Keratinocyte (primary cell): ENCODE data around the gene KCNG1. TPM values are rescaled to one million over a fixed set of nuclear protein-coding genes. Genes with fewer than 3 reads are reported as not detected.
"Not testable (repeated sequence)": the region's sequence is repeated elsewhere in the genome, so short reads cannot be mapped to it uniquely, and the experiment has no call there.

Source experiments
- DNase-seq: peaks from one replicate; pipeline ENCODE4 v3.0.0-alpha.2; 2011; ENCODE audit warnings: low read depth, missing footprints, low spot score
- FAIRE-seq: peaks from 2 replicates; lab custom pipeline; 2011; peaks lifted over from hg19 to GRCh38; lab: Jason Lieb, UNC
- H2AFZ ChIP-seq: 2 replicates; pipeline ENCODE4 v1.6.0; 2012; ENCODE audit warnings: low read length, control low read depth, inconsistent platforms; ENCODE audit not compliant: control insufficient read depth
- H3K27ac ChIP-seq: 2 replicates; pipeline ENCODE4 v1.5.1; 2011; ENCODE audit warnings: low read length; ENCODE audit not compliant: control insufficient read depth, insufficient read depth
- H3K27me3 ChIP-seq: 3 replicates; pipeline ENCODE4 v1.6.0; 2011; ENCODE audit warnings: low read length; ENCODE audit not compliant: control insufficient read depth, insufficient read depth; ENCODE audit errors: extremely low read depth
- H3K36me3 ChIP-seq, 2 experiments: 2 replicates in 1 of 2; 3 replicates in 1 of 2; pipeline ENCODE4 v1.5.1; 2011; ENCODE audit warnings: low read length in 2 of 2, mild to moderate bottlenecking in 1 of 2; ENCODE audit not compliant: control insufficient read depth in 2 of 2, insufficient read depth in 2 of 2; ENCODE audit errors: extremely low read depth in 1 of 2
- H3K4me1 ChIP-seq: 3 replicates; pipeline ENCODE4 v1.5.1; 2011; ENCODE audit warnings: low read length; ENCODE audit not compliant: control insufficient read depth, insufficient read depth; ENCODE audit errors: extremely low read depth
- H3K4me2 ChIP-seq: 3 replicates; pipeline ENCODE4 v1.6.0; 2011; ENCODE audit warnings: low read depth, low read length; ENCODE audit not compliant: control insufficient read depth, insufficient read depth; ENCODE audit errors: extremely low read depth
- H3K4me3 ChIP-seq, 3 experiments: fragments of 200-600 bp in 1 of 3; sonication (generic) in 1 of 3; 2 replicates in 2 of 3; 3 replicates in 1 of 3; pipeline ENCODE4 v1.5.1; 2011 to 2016; ENCODE audit warnings: low read length in 3 of 3, mild to moderate bottlenecking in 3 of 3, control low read depth in 2 of 3, inconsistent platforms in 1 of 3, low read depth in 1 of 3, mixed read lengths in 1 of 3, mixed run types in 1 of 3, moderate library complexity in 1 of 3; ENCODE audit not compliant: control insufficient read depth in 2 of 3, insufficient read depth in 2 of 3; ENCODE audit errors: extremely low read depth in 1 of 3
- H3K79me2 ChIP-seq: 2 replicates; pipeline ENCODE4 v1.6.0; 2012; ENCODE audit warnings: low read length; ENCODE audit not compliant: control insufficient read depth, insufficient read depth
- H3K9ac ChIP-seq: 3 replicates; pipeline ENCODE4 v1.6.0; 2011; ENCODE audit warnings: low read length; ENCODE audit not compliant: control insufficient read depth, insufficient read depth; ENCODE audit errors: extremely low read depth
- H3K9me1 ChIP-seq: 3 replicates; pipeline ENCODE4 v1.6.0; 2011; ENCODE audit warnings: low read length; ENCODE audit not compliant: control insufficient read depth, insufficient read depth; ENCODE audit errors: extremely low read depth
- H3K9me3 ChIP-seq: 2 replicates; pipeline ENCODE4 v1.5.1; 2012; ENCODE audit warnings: low read depth, low read length; ENCODE audit not compliant: control insufficient read depth
- H4K20me1 ChIP-seq: 3 replicates; pipeline ENCODE4 v1.6.0; 2011; ENCODE audit warnings: low read length; ENCODE audit not compliant: control insufficient read depth, insufficient read depth; ENCODE audit errors: extremely low read depth
- EZH2 ChIP-seq: IDR thresholded peaks from one replicate; pipeline ENCODE4 v1.6.1; 2012; ENCODE audit warnings: inconsistent platforms, mild to moderate bottlenecking, low read length, moderate library complexity
- dilution Hi-C: fragments of 300-500 bp; cut with MboI; formaldehyde crosslinking; loops from one replicate; pipeline ENCODE4 v1.7.0; 2020; ENCODE audit warnings: low sequenced_read_pairs; ENCODE audit not compliant: extremely low pct_ligation_motif_present
- polyA plus RNA-seq, 5 experiments: library from polyadenylated mRNA; depleted of rRNA in 3 of 5; stranded (reverse) in 3 of 5; stranded (forward) in 1 of 5; unstranded in 1 of 5; fragments of >200 nt; gene quantifications; 1 replicate in 1 of 5; 2 replicates in 3 of 5; 3 replicates in 1 of 5; pipeline versions ENCODE4 v1.2.1 to v1.2.3, GENCODE V29; 2011 to 2012; ENCODE audit warnings: missing spikeins in 2 of 5, low read depth in 1 of 5, low replicate concordance in 1 of 5
- TF ChIP-seq, protein P1 (sequence below), 3 experiments: IDR thresholded peaks in 1 of 3; conservative IDR thresholded peaks in 1 of 3; optimal IDR thresholded peaks in 1 of 3; 2 replicates in 2 of 3; 3 replicates in 1 of 3; pipeline versions ENCODE3 to v1.5.1; 2011; ENCODE audit warnings: low read length in 3 of 3, mild to moderate bottlenecking in 3 of 3, moderate library complexity in 2 of 3, control low read depth in 1 of 3, inconsistent platforms in 1 of 3; ENCODE audit not compliant: insufficient read depth in 2 of 3; ENCODE audit errors: extremely low read depth in 1 of 3

Gene KCNG1
- polyA plus RNA-seq, 1 donor (not counting 4 experiments of a cell fraction or from before 2014, with no cell fraction given) = 2.5 TPM

DNA sequence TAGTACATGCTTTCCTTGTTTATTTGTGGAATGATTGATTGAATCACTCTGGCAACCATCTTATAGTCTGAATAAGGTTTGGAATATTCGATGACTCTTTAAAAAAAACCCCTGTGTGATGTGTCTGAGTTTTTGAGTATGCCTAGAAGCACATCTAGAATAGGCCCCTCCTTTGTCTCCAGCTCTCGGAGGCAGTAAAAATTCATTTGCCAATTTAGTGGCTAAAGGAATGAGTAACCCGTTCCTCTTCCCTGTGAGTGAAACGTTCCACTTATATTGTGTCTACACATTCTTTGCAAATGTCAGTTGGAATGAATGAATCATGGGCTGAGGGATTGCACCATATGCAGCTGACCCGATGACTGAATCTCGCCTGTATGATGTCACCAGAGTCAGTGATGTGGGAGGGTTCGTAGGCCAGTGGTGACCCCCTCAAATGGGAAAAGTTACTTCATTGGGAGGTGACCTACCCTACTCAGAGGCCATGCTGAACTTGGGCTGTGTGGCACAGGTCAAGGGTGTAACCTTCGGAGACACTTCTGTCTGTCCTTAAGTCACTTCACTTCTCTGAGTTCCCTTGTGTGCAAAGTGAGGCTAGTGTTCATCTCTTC, 42.7 kb downstream of the KCNG1 start:
- H3K27ac ChIP-seq = peak overlapping the region; percentile 66
- no peaks in the 10 kb centered on the region for H3K9me3 ChIP-seq
- peak overlapping the region; percentile 29 for H3K4me2 ChIP-seq
- H3K36me3 ChIP-seq = no peaks in the 10 kb centered on the region
- FAIRE-seq (peak; percentile 64), DNase-seq (peak; percentile 89)
- no peaks in the 10 kb centered on the region for H4K20me1 ChIP-seq
- TF ChIP-seq, protein P1, sequence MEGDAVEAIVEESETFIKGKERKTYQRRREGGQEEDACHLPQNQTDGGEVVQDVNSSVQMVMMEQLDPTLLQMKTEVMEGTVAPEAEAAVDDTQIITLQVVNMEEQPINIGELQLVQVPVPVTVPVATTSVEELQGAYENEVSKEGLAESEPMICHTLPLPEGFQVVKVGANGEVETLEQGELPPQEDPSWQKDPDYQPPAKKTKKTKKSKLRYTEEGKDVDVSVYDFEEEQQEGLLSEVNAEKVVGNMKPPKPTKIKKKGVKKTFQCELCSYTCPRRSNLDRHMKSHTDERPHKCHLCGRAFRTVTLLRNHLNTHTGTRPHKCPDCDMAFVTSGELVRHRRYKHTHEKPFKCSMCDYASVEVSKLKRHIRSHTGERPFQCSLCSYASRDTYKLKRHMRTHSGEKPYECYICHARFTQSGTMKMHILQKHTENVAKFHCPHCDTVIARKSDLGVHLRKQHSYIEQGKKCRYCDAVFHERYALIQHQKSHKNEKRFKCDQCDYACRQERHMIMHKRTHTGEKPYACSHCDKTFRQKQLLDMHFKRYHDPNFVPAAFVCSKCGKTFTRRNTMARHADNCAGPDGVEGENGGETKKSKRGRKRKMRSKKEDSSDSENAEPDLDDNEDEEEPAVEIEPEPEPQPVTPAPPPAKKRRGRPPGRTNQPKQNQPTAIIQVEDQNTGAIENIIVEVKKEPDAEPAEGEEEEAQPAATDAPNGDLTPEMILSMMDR (optimal IDR thresholded peaks at IDR 0.05 in 1 of 3, IDR thresholded peaks at IDR 0.05 in 1 of 3, conservative IDR thresholded peaks at IDR 0.05 in 1 of 3; ENCODE audit: extremely low read depth in 1 of 3, insufficient read depth in 2 of 3, low read length in 3 of 3) = no peak
- no peak for TF ChIP-seq EZH2
- dilution Hi-C loops = no loop called here
- no peak overlapping the region for H2AFZ ChIP-seq
- H3K4me3 ChIP-seq = no peak overlapping the region
- peak overlapping the region; percentile 29 for H3K9ac ChIP-seq
- no peaks in the 10 kb centered on the region for H3K27me3 ChIP-seq
- H3K9me1 ChIP-seq = peaks cover 2% of the 10 kb centered on the region
- H3K79me2 ChIP-seq = no peaks in the 10 kb centered on the region
- peaks cover 33% of the 10 kb centered on the region for H3K4me1 ChIP-seq

DNA sequence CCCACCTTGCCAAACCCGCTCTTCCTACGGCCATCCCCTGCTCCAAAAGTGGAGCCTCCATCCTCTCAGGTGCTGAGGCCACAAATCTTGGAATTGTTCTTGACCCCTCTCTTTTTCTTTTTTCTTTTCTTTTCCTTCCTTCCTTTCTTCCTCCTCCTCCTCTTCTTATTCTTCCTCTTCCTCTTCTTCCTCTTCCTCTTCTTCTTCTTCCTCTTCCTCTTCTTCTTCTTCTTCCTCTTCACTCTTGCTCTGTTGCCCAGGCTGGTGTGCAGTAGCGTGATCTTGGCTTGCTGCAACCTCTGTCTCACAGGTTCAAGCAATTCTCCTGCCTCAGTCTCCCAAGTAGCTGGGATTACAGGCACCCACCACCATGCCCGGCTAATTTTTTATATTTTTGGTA, 44.4 kb downstream of the KCNG1 start:
- dilution Hi-C loops, H3K4me2 ChIP-seq, H3K27ac ChIP-seq, H3K36me3 ChIP-seq, H3K9ac ChIP-seq, H3K79me2 ChIP-seq, H3K9me3 ChIP-seq, H3K9me1 ChIP-seq, H4K20me1 ChIP-seq, DNase-seq, H3K4me3 ChIP-seq, H3K27me3 ChIP-seq, FAIRE-seq, H2AFZ ChIP-seq: not testable (repeated sequence)
- peaks cover 33% of the 10 kb centered on the region for H3K4me1 ChIP-seq
